Activated CD4-positive, alpha-beta T cell treated with anti-CD3 and anti-CD28 coated beads, Interleukin-2, amount 10 ng/mL, durations not matched to agents 7 days and 5 days (primary cell): ENCODE data around the gene SLC25A21. TPM values are rescaled to one million over a fixed set of nuclear protein-coding genes. Genes with fewer than 3 reads are reported as not detected.
"Not testable (repeated sequence)": the region's sequence is repeated elsewhere in the genome, so short reads cannot be mapped to it uniquely, and the experiment has no call there.

ENCODE experiments used
- CTCF ChIA-PET: fragments of 350-600 bp; sonication (Branson Sonifier 250); formaldehyde crosslinking; loops from one replicate; lab custom pipeline; 2021; ENCODE audit warnings: antibody characterized with exemption; lab: Charles Lee
- POLR2A ChIA-PET: fragments of 350-600 bp; sonication (Branson Sonifier 250); formaldehyde crosslinking; loops from one replicate; lab custom pipeline; 2021; ENCODE audit warnings: antibody characterized with exemption; lab: Charles Lee
- DNase-seq: peaks from one replicate; pipeline ENCODE4 v3.0.0-alpha.2; 2020
- H3K27ac Mint-ChIP-seq: one replicate; pipeline ENCODE4 v1.8.0; 2021; ENCODE audit warnings: mild to moderate bottlenecking, moderate library complexity, mixed read lengths
- H3K27me3 Mint-ChIP-seq: one replicate; pipeline ENCODE4 v1.8.0; 2021; ENCODE audit warnings: mixed read lengths
- H3K36me3 Mint-ChIP-seq: one replicate; pipeline ENCODE4 v1.8.0; 2021; ENCODE audit warnings: low read depth, mixed read lengths
- H3K4me1 Mint-ChIP-seq: one replicate; pipeline ENCODE4 v1.8.0; 2021; ENCODE audit warnings: mixed read lengths
- H3K4me3 Mint-ChIP-seq: one replicate; pipeline ENCODE4 v1.8.0; 2021; ENCODE audit warnings: mild to moderate bottlenecking, moderate library complexity, mixed read lengths
- H3K9me3 Mint-ChIP-seq: one replicate; pipeline ENCODE4 v1.8.0; 2021; ENCODE audit warnings: mixed read lengths
- total RNA-seq, 2 experiments: library from RNA; stranded (reverse); gene quantifications; one replicate each; pipeline ENCODE4 v1.2.3, GENCODE V29; 2021

The SLC25A21 gene
- total RNA-seq, 2 experiments from 2014 or later: not detected

- ChIA-PET POLR2A (no interaction called here), CTCF (no interaction called here)
- no peaks in the 10 kb centered on the region for H3K27me3 Mint-ChIP-seq
- H3K36me3 Mint-ChIP-seq: no peaks in the 10 kb centered on the region
- H3K27ac Mint-ChIP-seq: no peak overlapping the region
- no peaks in the 10 kb centered on the region for H3K9me3 Mint-ChIP-seq
- no peaks in the 10 kb centered on the region for H3K4me1 Mint-ChIP-seq
- DNase-seq: no peak
- no peak overlapping the region for H3K4me3 Mint-ChIP-seq
Observed at GRCh38 chr14:37088356-37089215, 83.8 kb downstream of the SLC25A21 start.

GRCh38 chr14:37087520-37087919, 84.9 kb downstream of the SLC25A21 start:
- no peak overlapping the region for H3K4me3 Mint-ChIP-seq
- no peak overlapping the region for H3K27ac Mint-ChIP-seq
- no peaks in the 10 kb centered on the region for H3K36me3 Mint-ChIP-seq
- no peaks in the 10 kb centered on the region for H3K4me1 Mint-ChIP-seq
- no peaks in the 10 kb centered on the region for H3K27me3 Mint-ChIP-seq
- no peak for DNase-seq
- ChIA-PET CTCF (no interaction called here), POLR2A (no interaction called here)
- no peaks in the 10 kb centered on the region for H3K9me3 Mint-ChIP-seq

- Mint-ChIP-seq H3K27ac (no peak overlapping the region), H3K9me3 (no peaks in the 10 kb centered on the region), H3K4me1 (no peaks in the 10 kb centered on the region), H3K27me3 (no peaks in the 10 kb centered on the region), H3K36me3 (no peaks in the 10 kb centered on the region), H3K4me3 (no peak overlapping the region)
- no peak for DNase-seq
- CTCF ChIA-PET: no interaction called here
- POLR2A ChIA-PET: no interaction called here
Observed at GRCh38 chr14:37083599-37083998, 88.8 kb downstream of the SLC25A21 start.

- Mint-ChIP-seq H3K4me3 (no peak overlapping the region), H3K27me3 (no peaks in the 10 kb centered on the region), H3K9me3 (no peaks in the 10 kb centered on the region), H3K36me3 (no peaks in the 10 kb centered on the region), H3K27ac (no peak overlapping the region), H3K4me1 (no peaks in the 10 kb centered on the region)
- DNase-seq: no peak
- ChIA-PET POLR2A (no interaction called here), CTCF (no interaction called here)
Observed at GRCh38 chr14:37082449-37082848, 90.0 kb downstream of the SLC25A21 start.

GRCh38 chr14:37081856-37082255, 90.5 kb downstream of the SLC25A21 start:
- ChIA-PET POLR2A (no interaction called here), CTCF (no interaction called here)
- H3K9me3 Mint-ChIP-seq: no peaks in the 10 kb centered on the region
- H3K4me3 Mint-ChIP-seq: no peak overlapping the region
- DNase-seq: no peak
- H3K4me1 Mint-ChIP-seq: no peaks in the 10 kb centered on the region
- no peaks in the 10 kb centered on the region for H3K27me3 Mint-ChIP-seq
- H3K36me3 Mint-ChIP-seq: no peaks in the 10 kb centered on the region
- no peak overlapping the region for H3K27ac Mint-ChIP-seq

GRCh38 chr14:37081218-37081617, 91.2 kb downstream of the SLC25A21 start:
- no peaks in the 10 kb centered on the region for H3K4me1 Mint-ChIP-seq
- no peaks in the 10 kb centered on the region for H3K36me3 Mint-ChIP-seq
- CTCF ChIA-PET: no interaction called here
- DNase-seq: no peak
- no peaks in the 10 kb centered on the region for H3K9me3 Mint-ChIP-seq
- H3K4me3 Mint-ChIP-seq: no peak overlapping the region
- no peak overlapping the region for H3K27ac Mint-ChIP-seq
- POLR2A ChIA-PET: no interaction called here
- no peaks in the 10 kb centered on the region for H3K27me3 Mint-ChIP-seq

GRCh38 chr14:37078131-37078530, 94.3 kb downstream of the SLC25A21 start:
- no peak overlapping the region for H3K27ac Mint-ChIP-seq
- DNase-seq: no peak
- no peaks in the 10 kb centered on the region for H3K36me3 Mint-ChIP-seq
- H3K4me3 Mint-ChIP-seq: no peak overlapping the region
- no peaks in the 10 kb centered on the region for H3K4me1 Mint-ChIP-seq
- POLR2A ChIA-PET: no interaction called here
- no peaks in the 10 kb centered on the region for H3K27me3 Mint-ChIP-seq
- no peaks in the 10 kb centered on the region for H3K9me3 Mint-ChIP-seq
- CTCF ChIA-PET: no interaction called here

- H3K27me3 Mint-ChIP-seq, H3K4me3 Mint-ChIP-seq: not testable (repeated sequence)
Observed at GRCh38 chr14:37074320-37074719, 98.1 kb downstream of the SLC25A21 start.

GRCh38 chr14:37063467-37064240, 108.8 kb downstream of the SLC25A21 start:
- no peak overlapping the region for H3K4me3 Mint-ChIP-seq
- H3K36me3 Mint-ChIP-seq: no peaks in the 10 kb centered on the region
- no peaks in the 10 kb centered on the region for H3K4me1 Mint-ChIP-seq
- H3K27ac Mint-ChIP-seq: no peak overlapping the region
- peaks cover 3% of the 10 kb centered on the region for H3K9me3 Mint-ChIP-seq
- POLR2A ChIA-PET: no interaction called here
- H3K27me3 Mint-ChIP-seq: no peaks in the 10 kb centered on the region
- no peak for DNase-seq
- CTCF ChIA-PET: no interaction called here

More at GRCh38 chr14:37074320-37074719, 98.1 kb downstream of the SLC25A21 start:
- POLR2A ChIA-PET, H3K27ac Mint-ChIP-seq, H3K36me3 Mint-ChIP-seq, H3K4me1 Mint-ChIP-seq, H3K9me3 Mint-ChIP-seq, DNase-seq: not testable (repeated sequence)
- CTCF ChIA-PET: interaction anchor here (0.6 kb wide), 1 partner anchor 50 kb away, joined by 4 read pairs; no protein-coding TSS in a partner anchor

GRCh38 chr14:37062191-37062803, 110.1 kb downstream of the SLC25A21 start:
- H3K27ac Mint-ChIP-seq: no peak overlapping the region
- no peak overlapping the region for H3K4me3 Mint-ChIP-seq
- DNase-seq: no peak
- no peaks in the 10 kb centered on the region for H3K27me3 Mint-ChIP-seq
- no peaks in the 10 kb centered on the region for H3K36me3 Mint-ChIP-seq
- ChIA-PET POLR2A (no interaction called here), CTCF (no interaction called here)
- no peaks in the 10 kb centered on the region for H3K4me1 Mint-ChIP-seq
- H3K9me3 Mint-ChIP-seq: peaks cover 3% of the 10 kb centered on the region

- Mint-ChIP-seq H3K4me3 (no peak overlapping the region), H3K27ac (no peak overlapping the region), H3K9me3 (peaks cover 3% of the 10 kb centered on the region), H3K27me3 (no peaks in the 10 kb centered on the region), H3K4me1 (no peaks in the 10 kb centered on the region), H3K36me3 (no peaks in the 10 kb centered on the region)
- POLR2A ChIA-PET: no interaction called here
- CTCF ChIA-PET: no interaction called here
- DNase-seq: no peak
Observed at GRCh38 chr14:37061697-37062096, 110.7 kb downstream of the SLC25A21 start.

GRCh38 chr14:37060496-37061260, 111.7 kb downstream of the SLC25A21 start:
- Mint-ChIP-seq H3K4me1 (no peaks in the 10 kb centered on the region), H3K9me3 (peaks cover 3% of the 10 kb centered on the region), H3K4me3 (no peak overlapping the region), H3K27me3 (no peaks in the 10 kb centered on the region), H3K27ac (no peak overlapping the region), H3K36me3 (no peaks in the 10 kb centered on the region)
- CTCF ChIA-PET: no interaction called here
- no peak for DNase-seq
- POLR2A ChIA-PET: no interaction called here
